ENCODE measurements around the gene BOC.

GRCh38 chr3:113225286-113225685 is 13.9 kb downstream of the BOC start:
- TF ChIP-seq CTCF (conservative IDR thresholded peaks at IDR 0.05; ENCODE audit: low read depth, low read length) (no peak), EZH2 (IDR thresholded peaks at IDR 0.05; ENCODE audit: low read length, unreplicated experiment) (no peak), EZH2phosphoT487 (IDR thresholded peaks at IDR 0.05; ENCODE audit: borderline replicate concordance, low read length) (no peak)
